Choroid plexus epithelial cell (primary cell): ENCODE data around the gene DAB2.

Source experiments
- DNase-seq: peaks from one replicate; pipeline ENCODE4 v3.0.0-alpha.2; 2010; ENCODE audit warnings: low read depth
- H3K4me3 ChIP-seq: 2 replicates; pipeline ENCODE4 v1.5.1; 2011; ENCODE audit warnings: low read depth, mild to moderate bottlenecking, control low read depth, low read length, moderate library complexity
- CTCF ChIP-seq: conservative IDR thresholded peaks from 2 replicates; pipeline ENCODE4 v1.5.1; 2011; ENCODE audit warnings: low read depth, mild to moderate bottlenecking, control low read depth, inconsistent platforms, low read length, moderate library complexity

The DAB2 gene

GRCh38 chr5:39422728-39423285 lies 2.0 kb downstream of the DAB2 start:
- peak overlapping the region; percentile 84 for H3K4me3 ChIP-seq
- no peak for TF ChIP-seq CTCF
- no peak for DNase-seq

GRCh38 chr5:39422036-39422606 lies 2.7 kb downstream of the DAB2 start:
- no peak for TF ChIP-seq CTCF
- peak overlapping the region; percentile 84 for H3K4me3 ChIP-seq
- peak; percentile 65 for DNase-seq

GRCh38 chr5:39420482-39421145 lies 4.2 kb downstream of the DAB2 start:
- peak; percentile 67 for DNase-seq
- no peak for TF ChIP-seq CTCF
- H3K4me3 ChIP-seq, result peak overlapping the region; percentile 35

- no peak for TF ChIP-seq CTCF
- DNase-seq, result no peak
- H3K4me3 ChIP-seq, result no peak overlapping the region
Measured at GRCh38 chr5:39419796-39420195, 5.0 kb downstream of the DAB2 start.

- TF ChIP-seq CTCF, result no peak
- no peak for DNase-seq
- no peak overlapping the region for H3K4me3 ChIP-seq
Measured at GRCh38 chr5:39417979-39418378, 6.8 kb downstream of the DAB2 start.

- no peak for TF ChIP-seq CTCF
- no peak for DNase-seq
- H3K4me3 ChIP-seq, result no peak overlapping the region
Measured at GRCh38 chr5:39415201-39415600, 9.6 kb downstream of the DAB2 start.

GRCh38 chr5:39414426-39414825 lies 10.4 kb downstream of the DAB2 start:
- no peak for DNase-seq
- no peak for TF ChIP-seq CTCF
- no peak overlapping the region for H3K4me3 ChIP-seq
